Measurements from ENCODE around the gene MYO3B.

Gene MYO3B

GRCh38 chr2:170360546-170361089 is 182.7 kb downstream of the MYO3B start:
- no peak overlapping the region for H3K27ac ChIP-seq
- TF ChIP-seq CTCF (IDR thresholded peaks at IDR 0.05) = no peak
- TF ChIP-seq ZFX (IDR thresholded peaks at IDR 0.05; ENCODE audit: borderline replicate concordance) = no peak

- H3K27ac ChIP-seq = no peak overlapping the region
- TF ChIP-seq ZFX (IDR thresholded peaks at IDR 0.05; ENCODE audit: borderline replicate concordance) (no peak), CTCF (IDR thresholded peaks at IDR 0.05) (peak; percentile 74)
Observed at GRCh38 chr2:170361090-170361936, 183.4 kb downstream of the MYO3B start.

- no peak for TF ChIP-seq ZFX (IDR thresholded peaks at IDR 0.05; ENCODE audit: borderline replicate concordance)
- TF ChIP-seq CTCF (IDR thresholded peaks at IDR 0.05) = no peak
Observed at GRCh38 chr2:170362313-170362870, 184.4 kb downstream of the MYO3B start.

DNA sequence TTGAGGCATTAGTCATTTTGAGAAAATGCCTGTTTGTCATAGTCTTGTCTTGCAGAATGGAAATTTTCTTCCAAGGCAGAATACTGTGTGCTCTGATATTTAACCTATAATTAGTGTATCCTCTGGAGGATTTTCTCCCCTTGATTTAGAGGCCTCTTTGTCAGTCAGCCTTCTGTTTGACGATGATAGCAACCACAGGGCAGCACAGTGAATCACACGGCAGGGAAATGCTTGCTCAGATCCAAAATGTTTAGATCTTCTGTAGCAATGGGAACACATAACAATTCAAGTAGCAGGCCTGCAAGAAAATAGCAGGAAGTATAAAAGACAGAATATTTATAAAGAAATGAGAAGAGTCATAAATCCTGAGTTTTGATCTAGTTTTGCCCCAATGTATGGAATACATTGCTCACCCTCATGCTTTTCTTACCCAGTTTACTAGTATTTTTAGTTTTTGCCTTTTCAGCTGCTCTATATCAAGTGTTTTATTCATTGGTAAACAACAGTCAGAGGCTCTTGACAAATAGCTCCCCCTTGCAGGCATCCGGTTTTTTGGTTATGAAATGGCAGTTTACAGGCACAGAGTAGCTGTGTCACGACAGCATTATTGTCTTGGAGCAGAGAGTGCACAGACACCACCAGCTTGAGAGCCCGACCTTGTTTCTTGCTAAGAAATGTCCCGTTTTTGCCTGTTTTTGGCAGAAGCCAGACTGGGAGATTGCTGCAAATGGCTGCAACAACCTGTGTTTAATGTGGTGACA is 185.1 kb downstream of the MYO3B start:
- no peak overlapping the region for H3K27ac ChIP-seq
- no peak for TF ChIP-seq ZFX (IDR thresholded peaks at IDR 0.05; ENCODE audit: borderline replicate concordance)
- no peak for TF ChIP-seq CTCF (IDR thresholded peaks at IDR 0.05)

More at GRCh38 chr2:170362313-170362870, 184.4 kb downstream of the MYO3B start:
- H3K27ac ChIP-seq = no peak overlapping the region

DNA sequence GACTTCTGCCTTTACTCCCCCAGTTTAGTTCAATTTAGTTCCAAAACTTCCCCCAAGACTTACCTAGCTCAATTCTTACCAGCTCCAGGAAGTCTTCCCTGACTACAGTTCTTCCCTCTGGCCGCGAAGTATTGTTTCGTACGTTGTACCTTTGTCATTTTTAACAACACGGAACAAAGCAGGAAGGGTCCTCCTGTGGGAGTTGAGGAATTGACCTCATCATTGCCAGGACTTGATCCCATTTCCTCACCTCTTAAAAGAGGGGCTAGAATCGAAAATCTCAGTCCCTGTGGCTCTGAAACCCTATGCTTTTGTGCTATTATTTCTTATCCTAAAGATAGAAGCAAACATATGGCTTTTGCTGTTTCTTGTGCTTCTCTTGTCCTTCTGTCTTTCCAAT is 187.1 kb downstream of the MYO3B start:
- H3K27ac ChIP-seq = no peak overlapping the region
- TF ChIP-seq ZFX (IDR thresholded peaks at IDR 0.05; ENCODE audit: borderline replicate concordance) = no peak

- no peak overlapping the region for H3K27ac ChIP-seq
- TF ChIP-seq CTCF (IDR thresholded peaks at IDR 0.05) (no peak), ZFX (IDR thresholded peaks at IDR 0.05; ENCODE audit: borderline replicate concordance) (no peak)
Observed at GRCh38 chr2:170365686-170366085, 187.7 kb downstream of the MYO3B start.

GRCh38 chr2:170368370-170368769 is 190.4 kb downstream of the MYO3B start:
- TF ChIP-seq ZFX (IDR thresholded peaks at IDR 0.05; ENCODE audit: borderline replicate concordance) = no peak
- TF ChIP-seq CTCF (IDR thresholded peaks at IDR 0.05) = no peak
- H3K27ac ChIP-seq = no peak overlapping the region
